GM12878 (cell line): ENCODE results near the gene BICC1.

Source experiments
- CBX5 ChIP-seq: sonication (generic); IDR thresholded peaks from 2 replicates; pipeline ENCODE4 v1.6.1; 2016; ENCODE audit warnings: low read depth, moderate library complexity, mild to moderate bottlenecking, inconsistent platforms
- CEBPB ChIP-seq, 2 experiments: fragments of 150-350 bp in 1 of 2; IDR thresholded peaks; 2 replicates each; pipeline ENCODE4 v1.6.1; 2012 to 2014; ENCODE audit warnings: low read depth in 2 of 2, low read length in 2 of 2, borderline replicate concordance in 1 of 2, inconsistent platforms in 1 of 2
- CREM ChIP-seq: IDR thresholded peaks from 2 replicates; pipeline ENCODE4 v1.6.1; 2014; ENCODE audit warnings: antibody characterized with exemption, low read depth
- CTCF ChIP-seq, 3 experiments: IDR thresholded peaks in 2 of 3; conservative IDR thresholded peaks in 1 of 3; 2 replicates each; pipeline ENCODE4 v1.5.1; 2011; ENCODE audit warnings: low read depth in 3 of 3, low read length in 3 of 3, mild to moderate bottlenecking in 3 of 3, control low read depth in 2 of 3, moderate library complexity in 2 of 3, inconsistent platforms in 1 of 3, mixed read lengths in 1 of 3; ENCODE audit not compliant: control insufficient read depth in 2 of 3, insufficient read depth in 1 of 3; ENCODE audit errors: extremely low read depth in 1 of 3
- ELK1 ChIP-seq: IDR thresholded peaks from 2 replicates; pipeline ENCODE4 v1.6.1; 2012; ENCODE audit warnings: low read depth, low read length, improper control_type of control experiment
- EP300 ChIP-seq, 2 experiments: fragments of 150-350 bp in 1 of 2; IDR thresholded peaks; 2 replicates each; pipeline ENCODE4 v1.6.1; 2011 to 2012; ENCODE audit warnings: low read depth in 2 of 2, low read length in 2 of 2, borderline replicate concordance in 1 of 2, improper control_type of control experiment in 1 of 2, inconsistent platforms in 1 of 2; ENCODE audit not compliant: control insufficient read depth in 1 of 2
- HDAC6 ChIP-seq: fragments of 200-600 bp; sonication (generic); IDR thresholded peaks from one replicate; pipeline ENCODE4 v1.8.0; 2017; ENCODE audit warnings: antibody characterized with exemption; ENCODE audit not compliant: unreplicated experiment
- MXI1 ChIP-seq: fragments of 150-350 bp; IDR thresholded peaks from 2 replicates; pipeline ENCODE4 v1.6.1; 2011; ENCODE audit warnings: low read depth, mild to moderate bottlenecking, inconsistent platforms, low read length, improper control_type of control experiment
- NFIC ChIP-seq: IDR thresholded peaks from 2 replicates; pipeline ENCODE4 v1.6.1; 2012; ENCODE audit warnings: low read depth, mild to moderate bottlenecking, inconsistent platforms, low read length, moderate library complexity
- NRF1 ChIP-seq: conservative IDR thresholded peaks from 2 replicates; pipeline ENCODE4 v1.6.1; 2011; ENCODE audit warnings: mild to moderate bottlenecking, low read depth, low read length, improper control_type of control experiment
- POLR2AphosphoS5 ChIP-seq: IDR thresholded peaks from 2 replicates; pipeline ENCODE4 v1.6.1; 2011; ENCODE audit warnings: mild to moderate bottlenecking, low read length, inconsistent platforms
- SIN3A ChIP-seq: IDR thresholded peaks from 2 replicates; pipeline ENCODE4 v1.6.1; 2012; ENCODE audit warnings: low read depth, low read length, improper control_type of control experiment
- SMC3 ChIP-seq: IDR thresholded peaks from 2 replicates; pipeline ENCODE4 v1.6.1; 2011; ENCODE audit warnings: low read length, improper control_type of control experiment, borderline replicate concordance
- SP1 ChIP-seq: IDR thresholded peaks from one replicate; pipeline ENCODE4 v1.6.1; 2011; ENCODE audit warnings: low read depth, low read length

- TF ChIP-seq CEBPB (IDR thresholded peaks at IDR 0.05; ENCODE audit: borderline replicate concordance in 1 of 2, low read depth in 2 of 2, low read length in 2 of 2) (no peak), ELK1 (no peak), POLR2AphosphoS5 (no peak), SIN3A (no peak), CTCF (IDR thresholded peaks at IDR 0.05 in 2 of 3, conservative IDR thresholded peaks at IDR 0.05 in 1 of 3; ENCODE audit: control insufficient read depth in 2 of 3, extremely low read depth in 1 of 3, insufficient read depth in 1 of 3, low read depth in 3 of 3, low read length in 3 of 3) (no peak), SMC3 (no peak), CBX5 (no peak), SP1 (no peak), CREM (no peak), MXI1 (no peak), HDAC6 (no peak), NFIC (no peak), EP300 (IDR thresholded peaks at IDR 0.05; ENCODE audit: borderline replicate concordance in 1 of 2, control insufficient read depth in 1 of 2, low read depth in 2 of 2, low read length in 2 of 2) (no peak), NRF1 (no peak)
These were observed 744 bp upstream of the BICC1 start for GRCh38 chr10:58511765-58512490.
